Endodermal cell (in vitro differentiated cells): ENCODE data around the gene PFKFB2. TPM values are rescaled to one million over a fixed set of nuclear protein-coding genes. Genes with fewer than 3 reads are reported as not detected.

Experiments
- DNase-seq: peaks from one replicate; pipeline ENCODE4 v3.0.0-alpha.2; 2017
- H3K27ac ChIP-seq: 2 replicates; pipeline ENCODE4 v1.5.1; 2013; ENCODE audit warnings: mild to moderate bottlenecking, low read depth, low read length, moderate library complexity
- H3K27me3 ChIP-seq: 2 replicates; pipeline ENCODE4 v1.6.1; 2013; ENCODE audit warnings: mild to moderate bottlenecking, low read length, moderate library complexity; ENCODE audit not compliant: insufficient read depth, control insufficient read depth, poor library complexity, severe bottlenecking
- H3K36me3 ChIP-seq: 2 replicates; pipeline ENCODE4 v1.7.0; 2013; ENCODE audit warnings: mild to moderate bottlenecking, low read length, moderate library complexity; ENCODE audit not compliant: control insufficient read depth, insufficient read depth
- H3K4me1 ChIP-seq: one replicate; pipeline ENCODE4 v1.7.0; 2013; ENCODE audit warnings: low read length; ENCODE audit not compliant: control insufficient read depth, insufficient read depth
- H3K4me3 ChIP-seq: 2 replicates; pipeline ENCODE4 v1.5.1; 2013; ENCODE audit warnings: mild to moderate bottlenecking, low read length, moderate library complexity
- H3K9ac ChIP-seq: 2 replicates; pipeline ENCODE4 v1.6.1; 2013; ENCODE audit warnings: mild to moderate bottlenecking, low read length, moderate library complexity; ENCODE audit not compliant: poor library complexity, severe bottlenecking; ENCODE audit errors: extremely low read depth
- H3K9me3 ChIP-seq: 2 replicates; pipeline ENCODE4 v1.6.1; 2013; ENCODE audit warnings: mild to moderate bottlenecking, low read length, moderate library complexity; ENCODE audit not compliant: control insufficient read depth
- H3K27ac Mint-ChIP-seq: 2 replicates; pipeline ENCODE4 v1.8.0; 2020; ENCODE audit warnings: mixed read lengths
- H3K27me3 Mint-ChIP-seq: 2 replicates; pipeline ENCODE4 v1.8.0; 2021; ENCODE audit warnings: mild to moderate bottlenecking, mixed read lengths; ENCODE audit not compliant: insufficient read depth
- H3K36me3 Mint-ChIP-seq: 2 replicates; pipeline ENCODE4 v1.8.0; 2020; ENCODE audit warnings: low read depth, mixed read lengths
- H3K4me1 Mint-ChIP-seq: 2 replicates; pipeline ENCODE4 v1.8.0; 2020; ENCODE audit warnings: mixed read lengths
- H3K4me3 Mint-ChIP-seq: 2 replicates; pipeline ENCODE4 v1.8.0; 2020; ENCODE audit warnings: mild to moderate bottlenecking, moderate library complexity, mixed read lengths
- H3K9me3 Mint-ChIP-seq: 2 replicates; pipeline ENCODE4 v1.8.0; 2020; ENCODE audit warnings: mild to moderate bottlenecking, mixed read lengths
- CTCF ChIP-seq: fragments of 200-600 bp; sonication (generic); conservative IDR thresholded peaks from 2 replicates; pipeline ENCODE4 v1.5.0; 2021; ENCODE audit warnings: antibody characterized with exemption, mild to moderate bottlenecking
- WGBS, 2 experiments: methylation state at CpG; one replicate each; pipeline versions ENCODE4 v1.1.5 to v1.1.7; 2013; ENCODE audit warnings: missing lambda C conversion rate in 2 of 2, mixed read lengths in 1 of 2; ENCODE audit not compliant: insufficient coverage in 1 of 2, insufficient read length in 1 of 2; 5-methylcytosine and 5-hydroxymethylcytosine counted together
- total RNA-seq, 2 donors: library from RNA; stranded (reverse); fragmentation: NEBNext Ultra II Directional in 1 of 2; extraction: Animal tissue kit (Norgen Biotek cat#: 25700) in 1 of 2; gene quantifications; 2 replicates in 1 of 2; 3 replicates in 1 of 2; pipeline ENCODE4 v1.2.1, GENCODE V29; 2021

Gene PFKFB2
- total RNA-seq, 2 donors from 2014 or later: 11.2 to 13.4 TPM

- H3K27ac Mint-ChIP-seq: no peak overlapping the region
- no peak overlapping the region for H3K4me3 Mint-ChIP-seq
- H3K36me3 Mint-ChIP-seq: no peaks in the 10 kb centered on the region
- peaks cover 40% of the 10 kb centered on the region for H3K27me3 Mint-ChIP-seq
- peaks cover 18% of the 10 kb centered on the region for H3K27me3 ChIP-seq
- H3K27ac ChIP-seq: no peak overlapping the region
- no peaks in the 10 kb centered on the region for H3K4me1 ChIP-seq
- H3K9me3 ChIP-seq: no peaks in the 10 kb centered on the region
- H3K9ac ChIP-seq: no peak overlapping the region
- H3K36me3 ChIP-seq: no peaks in the 10 kb centered on the region
- no peak for DNase-seq
- WGBS, 2 experiments: 67 to 80% methylated on average over 4 to 6 of the region's 6 CpGs
- H3K4me1 Mint-ChIP-seq: no peaks in the 10 kb centered on the region
- H3K9me3 Mint-ChIP-seq: no peaks in the 10 kb centered on the region
- no peak for TF ChIP-seq CTCF
- H3K4me3 ChIP-seq: no peak overlapping the region
Observed at GRCh38 chr1:207013321-207014085, 39.6 kb upstream of the PFKFB2 start.

GRCh38 chr1:207014728-207015127, 38.3 kb upstream of the PFKFB2 start:
- Histone ChIP-seq H3K36me3 (no peaks in the 10 kb centered on the region), H3K4me1 (no peaks in the 10 kb centered on the region), H3K27me3 (peaks cover 30% of the 10 kb centered on the region), H3K27ac (no peak overlapping the region), H3K9me3 (no peaks in the 10 kb centered on the region), H3K4me3 (no peak overlapping the region), H3K9ac (no peak overlapping the region)
- no peak overlapping the region for H3K27ac Mint-ChIP-seq
- no peaks in the 10 kb centered on the region for H3K9me3 Mint-ChIP-seq
- H3K27me3 Mint-ChIP-seq: peaks cover 50% of the 10 kb centered on the region
- 80 to 93% methylated on average over 1 to 3 of the region's 3 CpGs for WGBS, 2 experiments
- no peak overlapping the region for H3K4me3 Mint-ChIP-seq
- no peak for TF ChIP-seq CTCF
- DNase-seq: no peak
- no peaks in the 10 kb centered on the region for H3K4me1 Mint-ChIP-seq
- H3K36me3 Mint-ChIP-seq: no peaks in the 10 kb centered on the region

GRCh38 chr1:207015791-207016190, 37.3 kb upstream of the PFKFB2 start:
- H3K9ac ChIP-seq: no peak overlapping the region
- no peaks in the 10 kb centered on the region for H3K9me3 ChIP-seq
- DNase-seq: no peak
- Mint-ChIP-seq H3K27ac (no peak overlapping the region), H3K4me3 (no peak overlapping the region), H3K9me3 (no peaks in the 10 kb centered on the region), H3K4me1 (no peaks in the 10 kb centered on the region), H3K27me3 (peaks cover 47% of the 10 kb centered on the region), H3K36me3 (no peaks in the 10 kb centered on the region)
- H3K4me3 ChIP-seq: no peak overlapping the region
- no peak for TF ChIP-seq CTCF
- no peak overlapping the region for H3K27ac ChIP-seq
- no peaks in the 10 kb centered on the region for H3K4me1 ChIP-seq
- 93 to 96% methylated on average over 3 of the region's 3 CpGs for WGBS, 2 experiments
- peaks cover 37% of the 10 kb centered on the region for H3K27me3 ChIP-seq
- H3K36me3 ChIP-seq: no peaks in the 10 kb centered on the region
